GM04504 (cell line): ENCODE data around the gene MUC6.

Experiments
- DNase-seq: peaks from one replicate; pipeline ENCODE4 v3.0.0-alpha.2; 2012; ENCODE audit warnings: low read depth

MUC6 gene

DNA sequence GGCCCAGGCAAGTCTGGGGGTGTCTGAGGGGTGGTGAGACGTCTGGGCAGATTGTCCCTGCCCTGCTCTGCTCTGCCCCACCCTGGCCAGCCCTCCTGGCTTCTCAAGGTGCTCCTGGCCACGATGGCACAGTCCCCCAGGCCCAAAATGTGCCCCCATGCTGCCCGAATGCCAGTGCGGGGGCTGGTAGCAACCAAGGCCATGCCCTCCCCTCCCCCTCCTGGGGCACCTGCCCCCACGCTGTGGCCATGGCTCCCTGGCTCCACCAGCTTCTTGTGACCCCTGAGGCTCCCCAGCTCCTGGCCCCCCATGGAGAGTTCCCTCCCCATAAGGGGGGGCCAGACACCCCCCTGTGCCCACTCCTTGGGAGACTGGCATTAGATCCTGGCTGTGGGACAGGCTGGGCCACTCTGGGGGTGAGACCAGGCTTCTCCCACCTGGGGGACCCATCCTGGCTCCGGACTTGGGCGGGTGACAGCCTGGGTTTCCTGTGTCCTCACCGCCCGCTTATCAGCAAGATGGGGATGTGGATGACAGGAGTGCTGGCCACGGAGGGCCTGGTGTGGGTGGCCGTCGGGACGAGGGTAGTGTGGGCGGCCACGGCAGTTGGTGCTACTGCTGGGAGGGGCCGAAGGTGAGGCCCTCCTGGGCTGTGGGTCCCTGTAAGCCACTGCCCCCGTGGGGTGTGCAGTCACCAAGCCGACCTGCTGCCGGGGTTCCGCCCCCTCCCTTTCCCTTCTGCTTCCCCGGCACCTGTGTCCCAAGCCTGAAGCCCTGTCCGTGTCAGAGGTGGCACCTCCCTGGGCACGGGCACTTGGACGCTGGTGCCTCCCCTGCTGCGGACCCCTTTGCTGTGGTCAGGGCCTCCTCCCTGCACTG is 15.9 kb upstream of the MUC6 start:
- no peak for DNase-seq

DNA sequence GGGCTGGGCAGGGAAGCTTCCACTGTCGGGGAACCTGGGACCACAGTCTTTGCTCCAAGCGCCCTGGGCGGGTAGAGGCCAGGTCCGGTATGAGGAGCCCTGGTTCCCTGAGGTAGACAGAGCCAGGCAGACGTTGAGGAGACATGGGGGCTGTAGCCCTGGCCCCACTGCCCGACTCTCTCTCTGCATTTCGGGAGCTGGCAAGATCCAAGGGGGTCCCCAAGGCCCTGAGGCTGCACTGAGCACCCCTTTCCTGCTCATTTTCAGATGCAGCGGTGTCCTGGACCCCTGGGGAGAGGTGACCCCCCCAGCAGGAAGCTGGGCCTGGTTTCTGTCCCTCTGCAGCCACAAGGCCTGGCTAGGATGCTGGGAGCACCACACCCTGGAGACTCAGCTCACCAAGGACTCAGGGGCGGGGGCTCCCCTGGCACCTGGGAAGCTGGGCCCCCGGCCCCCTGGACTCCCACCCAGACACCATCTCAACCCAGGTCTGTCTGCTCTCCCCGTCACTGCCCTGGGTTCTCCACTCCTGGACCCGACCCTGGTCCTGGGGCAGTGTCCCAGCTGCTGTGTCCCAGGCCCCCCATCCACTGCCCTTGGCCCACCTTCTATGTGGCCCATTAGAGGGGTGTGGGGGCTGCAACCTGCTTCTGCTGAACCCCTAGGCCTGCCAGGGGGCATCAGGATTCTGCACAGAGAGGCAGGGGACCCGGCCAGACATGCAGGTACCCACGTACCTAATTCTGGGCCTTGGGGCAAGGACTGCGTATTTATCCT is 15.0 kb upstream of the MUC6 start:
- DNase-seq = no peak

DNA sequence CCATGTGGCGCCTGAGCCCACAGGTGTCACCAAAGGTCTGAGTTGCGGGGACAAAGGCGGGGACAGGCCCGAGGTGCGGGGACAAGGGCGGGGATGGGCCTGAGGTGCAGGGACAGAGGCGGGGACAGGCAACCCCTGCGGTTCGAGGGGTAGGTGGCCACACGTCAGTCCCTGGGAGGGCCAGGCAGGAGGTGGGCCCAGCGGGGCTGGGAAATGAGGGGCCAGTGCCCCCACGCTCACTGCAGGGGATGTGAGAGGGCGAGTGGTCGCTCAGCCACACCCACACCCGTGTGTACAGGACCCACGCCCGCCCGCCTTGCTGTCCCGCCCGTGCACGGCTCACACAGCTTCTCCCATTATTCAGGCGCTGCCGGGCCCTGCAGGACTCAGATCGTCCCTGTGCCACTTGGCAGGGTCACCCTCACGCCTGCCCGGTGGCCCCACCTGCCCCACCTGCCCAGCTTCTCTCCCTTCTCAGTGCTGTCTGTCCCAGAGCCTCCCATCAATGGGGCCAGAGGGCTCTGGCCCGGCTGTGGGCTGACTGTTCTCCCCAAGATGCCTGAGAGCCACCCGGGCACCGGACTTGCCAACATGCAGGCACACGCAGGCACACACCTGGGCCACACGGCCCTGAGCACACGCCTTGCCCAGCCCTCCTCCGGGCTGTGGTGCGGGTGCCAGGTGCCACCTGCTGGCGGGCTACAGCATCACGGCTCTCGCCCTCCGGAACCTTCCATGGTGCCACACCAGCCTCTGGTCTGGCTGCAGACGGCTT is 14.2 kb upstream of the MUC6 start:
- peak; percentile 15 for DNase-seq

DNA sequence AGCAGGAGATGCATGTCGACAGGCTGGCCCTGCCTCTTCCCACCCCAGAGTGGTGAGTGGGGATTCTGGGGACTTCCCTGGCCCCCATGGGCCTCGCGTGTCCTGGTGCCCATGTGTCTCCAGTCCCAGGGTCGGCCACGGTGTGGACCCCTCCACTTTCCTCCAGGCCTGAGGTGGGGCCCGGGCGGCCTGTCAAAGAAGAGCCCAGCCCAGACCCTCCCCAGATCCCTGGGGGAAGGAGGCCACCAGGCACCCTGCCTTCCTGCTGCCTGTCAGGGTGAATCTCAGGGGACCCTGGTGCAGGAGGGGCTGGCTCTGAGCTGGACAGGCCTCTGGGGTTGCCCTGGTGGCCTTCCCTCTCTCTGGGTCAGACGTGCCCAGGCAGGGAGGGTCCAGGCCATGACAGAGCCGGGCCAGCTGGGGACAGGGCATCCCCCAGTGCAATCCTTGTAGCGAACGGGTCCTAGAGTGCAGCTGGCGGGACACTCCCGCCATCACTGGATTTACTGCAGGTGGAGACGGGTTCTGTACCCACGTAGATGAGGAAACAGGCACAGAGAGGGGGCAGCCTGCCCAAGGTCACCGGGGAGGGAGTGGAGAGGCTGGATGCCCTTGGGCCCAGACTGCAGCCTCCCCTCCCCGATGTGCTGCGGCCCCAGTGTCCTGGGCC is 13.5 kb upstream of the MUC6 start:
- no peak for DNase-seq

DNA sequence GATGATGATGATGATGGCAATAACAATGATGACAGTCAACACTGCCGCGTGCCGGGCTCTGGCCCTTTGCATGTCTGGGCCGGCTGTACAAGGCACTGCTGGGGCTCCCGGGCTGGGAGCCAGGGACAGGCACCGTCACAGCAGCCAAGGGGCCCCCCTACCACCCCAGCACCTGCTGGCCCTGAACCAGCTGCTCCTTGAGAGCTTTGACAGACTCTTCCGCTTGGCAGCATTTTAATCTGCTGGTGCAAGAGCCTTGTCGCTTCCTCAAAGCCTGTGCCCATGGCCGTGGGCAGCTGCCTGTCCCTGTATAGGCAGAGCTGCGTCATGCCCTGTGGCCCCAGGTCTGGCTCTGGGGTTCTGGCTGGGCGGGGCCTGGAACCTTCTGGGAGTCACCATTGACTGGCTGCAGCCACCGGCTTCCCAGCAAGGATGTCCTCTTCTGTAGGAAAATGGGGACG is 12.9 kb upstream of the MUC6 start:
- no peak for DNase-seq

DNA sequence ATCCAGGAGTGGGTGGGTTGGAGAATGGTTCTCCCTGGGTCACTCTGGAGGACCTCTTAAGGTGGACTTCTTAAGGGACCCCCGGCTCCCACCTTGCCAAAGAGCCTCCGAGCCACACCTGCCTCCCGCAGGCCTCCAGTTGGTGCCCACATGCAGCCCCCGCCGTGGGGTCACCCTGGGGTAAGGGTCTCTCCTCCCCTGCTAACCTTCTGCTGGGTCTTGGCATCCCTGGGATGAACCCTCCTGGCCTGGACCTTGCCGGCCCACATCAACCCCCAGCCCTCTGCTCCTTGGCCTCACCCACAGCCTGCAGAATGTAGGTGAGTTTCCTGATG is 12.5 kb upstream of the MUC6 start:
- DNase-seq = no peak

DNA sequence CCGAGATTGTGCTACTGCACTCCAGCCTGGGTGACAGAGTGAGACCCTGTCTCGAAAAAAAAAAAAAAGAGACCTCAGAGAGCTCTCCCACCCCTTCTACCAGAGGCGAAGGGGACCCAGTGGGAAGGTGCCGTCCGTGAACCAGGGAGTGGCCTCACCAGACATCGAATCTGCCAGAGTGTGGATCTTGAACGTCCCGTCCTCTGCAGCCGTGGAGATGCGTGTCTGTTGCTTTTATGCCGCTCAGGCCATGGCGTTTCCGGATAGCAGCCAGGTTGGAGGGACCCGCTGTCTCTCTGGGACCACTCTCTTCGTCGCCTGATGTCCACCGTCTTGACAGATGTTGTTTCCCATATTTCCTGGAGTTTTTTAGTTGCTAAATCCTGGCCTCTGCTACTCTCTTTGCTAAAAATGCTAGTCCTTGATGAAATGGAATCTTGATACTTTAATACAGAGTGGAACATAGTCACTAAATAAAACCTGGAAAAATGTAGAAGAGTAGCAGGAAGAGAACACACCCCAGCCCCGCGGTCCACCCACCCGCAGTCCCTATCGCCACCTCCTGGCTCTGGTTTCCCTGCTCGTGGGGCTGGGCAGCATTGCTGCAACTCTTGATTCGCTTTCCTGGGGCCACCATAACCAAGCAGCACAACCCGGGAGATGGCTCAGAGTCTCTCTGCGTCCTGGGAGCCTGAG is 12.0 kb upstream of the MUC6 start:
- no peak for DNase-seq

DNA sequence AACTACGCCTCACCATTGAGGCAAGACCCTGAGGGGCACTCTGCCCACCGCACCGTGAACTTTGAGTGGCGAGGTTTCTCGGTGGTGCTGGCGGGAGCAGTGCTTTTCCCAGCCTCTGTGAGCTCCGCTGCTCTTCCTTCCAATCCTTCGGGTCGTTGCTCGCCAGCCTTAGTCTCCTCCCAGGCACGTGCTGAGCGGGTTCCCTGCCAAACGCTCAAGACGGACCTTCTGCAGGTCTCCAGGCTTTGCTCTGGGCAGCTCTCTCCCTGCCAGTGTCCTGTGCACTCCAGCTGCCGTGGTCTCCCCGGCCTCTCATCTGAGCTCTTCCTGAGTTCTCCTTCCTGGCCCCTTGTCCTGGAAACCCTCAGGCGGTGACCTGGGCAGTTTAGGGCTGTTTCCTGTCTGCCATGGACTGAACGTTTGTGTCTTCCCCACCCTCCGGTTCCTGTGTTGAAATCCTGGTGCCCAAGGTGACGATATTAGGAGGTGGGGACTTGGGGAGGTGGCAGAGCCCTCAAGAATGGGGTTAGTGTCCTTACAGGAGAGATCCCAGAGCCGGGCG is 11.2 kb upstream of the MUC6 start:
- DNase-seq = no peak

DNA sequence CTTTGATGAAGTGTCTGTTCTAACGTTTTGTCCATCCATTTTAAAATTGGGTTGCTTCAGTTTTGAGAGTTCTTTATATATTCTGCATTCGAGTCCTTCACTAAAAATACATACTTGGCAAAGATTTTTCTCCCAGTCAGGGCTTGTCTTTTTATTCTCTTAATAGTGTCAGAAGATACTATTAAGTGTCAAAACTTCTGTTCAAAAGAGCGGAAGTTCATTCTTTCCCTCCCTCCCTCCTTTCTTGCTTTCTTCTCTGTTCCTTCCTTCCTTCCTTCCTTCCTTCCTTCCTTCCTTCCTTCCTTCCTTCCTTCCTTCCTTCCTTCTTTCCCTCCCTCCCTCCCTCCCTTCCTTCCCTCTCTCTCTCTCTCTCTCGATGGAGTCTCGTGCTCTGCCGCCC is 7.6 kb upstream of the MUC6 start:
- DNase-seq = no peak

DNA sequence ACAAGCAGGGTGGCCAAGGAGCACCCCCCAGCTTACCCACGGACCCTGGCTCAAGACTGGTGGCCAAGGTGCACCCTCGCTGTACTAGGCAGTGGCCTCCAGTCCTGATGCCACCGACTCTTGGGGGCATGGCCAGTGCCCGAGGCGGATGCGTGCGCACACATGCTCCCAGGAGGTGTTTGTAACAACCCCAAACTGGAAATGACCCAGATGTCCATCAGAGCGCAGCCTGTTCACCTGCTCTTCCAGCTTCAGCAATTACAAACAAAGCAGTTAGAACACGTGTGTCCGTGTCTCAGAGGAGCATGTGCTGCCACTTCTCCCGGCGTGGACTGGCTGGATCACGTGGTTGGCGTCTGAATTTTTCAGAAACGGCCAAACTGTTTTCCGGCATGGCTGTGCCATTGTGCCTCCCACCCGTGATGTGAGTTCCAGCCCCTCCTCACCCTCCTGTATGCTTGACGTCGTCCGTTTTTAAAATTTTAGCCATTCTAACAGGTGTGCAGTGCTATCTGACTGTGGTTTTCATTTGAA is 7.1 kb upstream of the MUC6 start:
- no peak for DNase-seq

DNA sequence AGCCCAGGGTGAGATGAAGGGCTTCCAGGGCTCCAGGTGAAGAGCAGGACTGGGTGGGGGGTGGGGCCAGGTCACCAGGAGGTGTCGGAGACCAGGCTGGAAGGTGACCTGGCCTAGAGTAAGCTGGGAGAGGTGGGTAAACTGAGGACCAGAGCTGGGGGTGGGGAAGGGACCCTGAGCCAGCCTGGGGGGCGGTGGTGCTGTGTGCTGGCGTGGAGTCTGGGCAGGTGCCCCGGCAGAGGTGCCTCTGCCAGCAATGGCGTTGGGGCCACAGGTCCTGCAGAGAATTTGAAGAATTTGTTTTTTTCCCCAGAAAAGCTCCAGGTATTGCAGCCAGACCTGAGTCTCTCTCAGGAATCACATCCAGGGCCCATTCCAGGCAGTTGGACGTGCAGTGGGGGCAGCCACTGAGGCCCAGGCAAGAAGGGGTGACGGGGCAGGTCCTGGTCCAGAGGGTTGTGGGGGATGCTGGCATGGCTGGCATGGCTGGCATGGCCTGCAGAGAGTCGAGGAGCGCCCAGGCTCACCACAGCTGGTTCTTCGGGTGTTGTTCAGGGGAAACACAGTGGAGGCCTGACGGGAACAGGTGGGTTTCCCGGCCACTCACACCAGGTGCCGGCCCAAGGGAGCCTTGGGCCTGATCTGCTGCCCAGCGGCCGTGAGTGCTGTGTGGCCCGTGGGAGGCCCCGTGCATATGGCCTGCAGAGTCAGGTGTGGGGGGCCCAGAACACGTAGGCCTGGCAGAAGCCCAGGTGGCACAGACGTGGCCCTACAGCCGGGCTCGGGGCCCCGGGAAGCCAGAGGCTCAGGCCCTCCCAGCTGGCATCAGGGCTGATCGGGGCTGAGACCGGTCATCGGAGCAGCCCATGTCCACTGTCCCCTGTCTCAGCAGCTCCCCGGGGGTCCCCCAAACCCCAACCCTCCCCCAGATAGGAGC is 6.4 kb upstream of the MUC6 start:
- DNase-seq = no peak

DNA sequence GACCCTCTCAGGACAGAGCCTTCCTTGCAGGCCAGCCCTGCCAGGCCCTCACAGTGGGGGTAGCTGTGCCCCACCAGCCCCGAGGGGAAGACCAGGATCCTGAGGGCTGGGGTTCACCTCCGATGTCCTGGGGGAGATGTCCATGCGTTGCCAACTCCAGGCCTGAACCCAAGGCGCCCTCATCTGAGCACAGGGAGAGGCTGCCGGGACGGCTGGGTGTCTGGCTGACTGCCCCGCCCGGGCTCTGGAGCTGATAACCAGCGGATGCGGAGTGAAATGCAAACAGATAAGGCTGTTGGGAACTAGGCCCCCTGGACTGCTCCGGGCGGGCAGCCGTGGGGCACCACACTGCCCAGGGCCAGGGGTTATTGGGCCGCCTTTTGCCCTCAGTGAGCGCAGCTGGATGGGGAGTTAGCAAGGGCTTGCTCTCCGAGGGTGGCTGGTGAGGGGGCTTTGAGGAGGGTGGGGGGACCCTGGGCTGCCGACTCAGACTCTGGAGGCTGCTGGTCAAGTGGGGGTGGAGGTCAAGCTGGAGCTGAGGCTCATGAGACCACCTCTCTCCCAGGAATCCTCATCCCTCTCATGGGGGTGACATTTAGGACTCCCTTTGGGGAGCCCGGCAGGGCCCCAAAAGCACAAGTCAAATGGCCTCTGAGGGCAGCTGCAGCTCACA is 5.6 kb upstream of the MUC6 start:
- DNase-seq = no peak

DNA sequence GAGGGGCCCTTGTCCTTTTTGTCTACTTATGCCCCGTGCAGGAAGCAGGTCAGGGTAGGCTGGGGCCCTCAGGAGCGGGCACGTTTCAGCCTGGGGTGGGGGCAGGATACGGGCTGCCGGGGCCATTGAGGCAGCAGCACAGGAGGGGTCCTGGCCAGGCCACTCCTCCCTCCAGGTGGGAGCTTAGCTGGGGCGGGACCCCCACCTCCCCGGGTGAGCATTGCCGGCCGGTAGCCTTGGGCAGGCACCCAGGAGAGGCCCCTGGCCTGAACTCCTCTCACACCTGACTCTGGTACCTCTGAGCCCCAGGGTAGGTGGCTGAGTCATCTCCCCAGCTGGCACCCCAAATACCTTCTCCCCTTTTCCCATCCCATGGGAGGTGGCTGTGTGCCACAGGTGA is 5.0 kb upstream of the MUC6 start:
- no peak for DNase-seq

DNA sequence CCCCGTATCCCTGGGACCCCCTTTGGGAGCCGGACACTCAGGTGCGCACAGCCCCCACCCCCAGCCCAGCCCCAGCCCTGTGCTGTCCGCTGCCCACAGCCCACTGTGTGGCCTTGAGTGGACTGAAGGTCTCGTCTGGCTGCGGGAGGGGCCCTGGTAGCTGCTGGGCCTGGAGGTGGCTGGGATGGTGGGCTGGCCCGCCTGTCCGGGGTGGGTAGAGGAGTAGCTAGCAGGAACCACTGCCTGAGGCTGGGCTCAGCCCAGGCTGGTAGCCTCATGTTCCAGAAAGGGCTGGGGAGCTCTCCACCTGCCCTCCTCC is 4.6 kb upstream of the MUC6 start:
- DNase-seq = no peak

DNA sequence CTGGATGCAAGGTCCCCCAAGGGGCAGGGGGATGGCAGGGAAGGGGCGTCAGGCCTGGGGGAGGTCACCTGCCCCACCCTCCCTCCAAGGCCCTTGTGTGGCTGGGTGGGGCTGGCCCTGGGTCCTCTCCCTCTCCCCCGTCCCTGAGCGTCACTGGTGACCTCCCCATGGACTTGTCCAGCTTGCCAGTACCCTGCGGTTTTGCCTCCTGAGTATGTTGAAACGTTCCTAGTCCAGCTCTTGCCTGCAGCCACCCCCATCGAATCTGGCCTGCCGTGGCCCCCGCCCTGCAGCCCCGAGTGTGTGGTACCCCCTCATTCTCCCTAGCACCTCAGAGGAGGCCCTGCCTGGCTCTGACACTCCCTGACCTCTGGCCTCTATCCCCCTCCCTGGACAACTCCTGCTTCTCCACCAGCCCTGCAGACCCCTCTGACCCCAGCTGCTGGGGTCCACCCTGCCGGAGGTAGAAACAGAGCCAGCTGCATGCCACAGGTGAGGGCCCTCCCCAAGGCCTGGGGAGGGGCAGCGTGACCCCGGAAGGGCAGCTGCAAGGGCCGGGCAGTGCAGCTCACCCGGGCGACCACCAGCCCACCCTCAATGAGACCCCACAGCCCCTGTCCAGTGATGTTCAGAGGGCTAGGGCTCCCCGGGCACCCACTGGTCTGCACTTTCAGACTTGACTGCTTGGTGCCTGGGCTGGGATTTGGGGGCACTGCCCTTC is 4.1 kb upstream of the MUC6 start:
- no peak for DNase-seq

DNA sequence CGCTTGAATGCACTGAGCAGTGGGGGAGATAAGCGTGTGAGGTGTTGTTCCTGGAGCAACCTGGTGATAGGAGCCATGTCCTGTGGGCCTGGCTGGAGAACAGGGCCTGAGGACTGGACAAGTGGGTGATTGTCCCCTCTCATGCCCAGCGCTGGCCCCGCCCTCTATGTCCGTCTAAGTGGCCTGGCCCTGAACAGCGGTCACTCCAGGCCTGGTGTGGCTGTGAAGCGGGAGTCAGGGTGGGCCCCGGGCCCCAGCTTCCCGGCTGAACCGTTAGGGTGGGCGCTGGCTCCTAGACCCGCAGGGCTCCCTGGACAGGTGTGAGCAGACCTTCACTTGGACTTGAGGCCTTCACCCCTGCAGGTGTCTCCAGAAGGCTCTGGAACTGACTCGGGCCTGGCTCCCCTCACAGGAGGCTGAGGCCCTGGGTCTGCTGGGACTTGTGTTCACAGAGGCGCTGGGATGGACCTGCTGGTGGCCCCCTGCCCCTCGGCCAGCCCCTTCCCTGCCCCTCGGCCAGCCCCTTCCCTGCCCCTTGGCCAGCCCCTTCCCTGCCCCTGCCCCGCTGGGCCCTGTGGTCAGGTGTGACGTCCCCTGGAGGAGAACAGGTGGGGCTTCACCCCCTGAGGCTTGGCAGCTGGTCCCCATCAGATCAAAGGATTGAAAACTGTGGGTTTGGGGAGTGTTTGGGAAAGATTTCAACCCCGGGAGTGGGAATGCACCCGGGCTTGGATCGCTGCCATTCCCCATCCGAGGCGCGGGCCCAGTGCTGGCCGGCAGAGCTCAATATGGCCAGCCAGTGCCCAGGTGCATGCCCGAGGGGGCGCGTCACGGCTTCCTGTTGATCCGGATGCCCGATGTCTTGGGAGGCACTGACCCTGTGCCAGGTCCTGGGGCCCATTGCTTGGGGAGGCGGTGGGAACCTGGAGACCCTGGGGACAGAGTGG is 3.2 kb upstream of the MUC6 start:
- DNase-seq = no peak

DNA sequence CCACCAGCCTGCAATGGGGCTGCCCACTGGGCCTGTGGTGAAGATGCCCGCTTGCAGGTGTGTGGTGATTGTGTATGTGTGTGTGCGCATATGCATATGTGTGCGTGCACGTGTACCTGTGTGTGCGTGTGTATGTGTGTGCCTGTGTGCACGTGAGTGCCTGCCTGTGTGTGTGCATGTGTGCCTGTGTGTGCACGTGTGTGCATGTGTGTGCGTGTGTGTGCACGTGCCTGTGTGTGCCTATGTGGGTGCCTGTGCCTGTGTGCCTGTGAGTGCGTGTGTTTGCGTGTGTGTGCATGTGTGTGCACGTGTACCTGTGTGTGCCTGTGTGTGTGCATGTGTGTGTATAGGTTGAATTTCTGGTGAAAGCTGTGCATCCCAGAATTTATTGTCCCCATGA is 2.4 kb upstream of the MUC6 start:
- DNase-seq = no peak

DNA sequence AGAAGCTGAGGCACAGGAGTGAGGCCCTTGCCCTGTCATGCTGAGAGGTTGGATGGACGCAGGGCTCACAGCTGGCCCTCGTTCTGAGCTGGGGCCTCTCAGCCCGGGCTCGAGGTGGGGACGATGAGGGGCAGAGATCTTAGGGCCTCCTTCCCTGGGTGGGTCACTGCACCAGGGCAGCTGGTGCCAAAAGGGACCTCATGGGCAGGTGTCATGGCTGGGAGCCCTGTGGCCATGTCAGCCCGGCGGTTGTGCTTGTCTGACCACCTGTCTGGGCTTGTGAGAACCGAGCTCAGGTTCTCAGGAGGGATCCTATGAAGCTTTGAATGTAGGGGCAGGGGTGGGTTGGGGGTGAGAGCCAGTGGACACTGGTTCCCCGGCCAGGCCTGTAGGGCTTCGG is 1.8 kb upstream of the MUC6 start:
- DNase-seq = no peak
